T-helper 1 cell treated with Interleukin-12 subunit alpha and Interleukin-12 subunit beta and Interleukin-4 antibody, amounts not matched to agents 30 μg/mL and 1 μg/mL, for 36 hours (primary cell): ENCODE data around the gene NCAPD2.
A peak's percentile ranks its signal among the peaks of the same experiment; 100 is the strongest.

Experiments
- H3K27ac Mint-ChIP-seq: one replicate; pipeline ENCODE4 v1.8.0; 2021; ENCODE audit warnings: mild to moderate bottlenecking, mixed read lengths
- H3K27me3 Mint-ChIP-seq: one replicate; pipeline ENCODE4 v1.8.0; 2021; ENCODE audit warnings: low read depth, mixed read lengths
- H3K36me3 Mint-ChIP-seq: one replicate; pipeline ENCODE4 v1.8.0; 2021; ENCODE audit warnings: low read depth, mixed read lengths
- H3K4me1 Mint-ChIP-seq: one replicate; pipeline ENCODE4 v1.8.0; 2021; ENCODE audit warnings: low read depth, mixed read lengths
- H3K4me3 Mint-ChIP-seq: one replicate; pipeline ENCODE4 v1.8.0; 2021; ENCODE audit warnings: mild to moderate bottlenecking, moderate library complexity, mixed read lengths
- H3K9me3 Mint-ChIP-seq: one replicate; pipeline ENCODE4 v1.8.0; 2021; ENCODE audit warnings: mixed read lengths

NCAPD2 gene

GRCh38 chr12:6493497-6494257, at the start of gene NCAPD2:
NCAPD2 (plus strand) TSS chr12:6494102; CDS start chr12:6495099, 997 bp downstream.
- H3K36me3 Mint-ChIP-seq, result peaks cover 21% of the 10 kb centered on the region
- H3K4me3 Mint-ChIP-seq, result peak within 1 kb of the TSS; percentile 96
- H3K27ac Mint-ChIP-seq, result peak within 1 kb of the TSS; percentile 99
- H3K4me1 Mint-ChIP-seq, result peaks cover 34% of the 10 kb centered on the region
- H3K27me3 Mint-ChIP-seq, result no peaks in the 10 kb centered on the region
- H3K9me3 Mint-ChIP-seq, result no peaks in the 10 kb centered on the region

GRCh38 chr12:6444704-6445688, 48.9 kb upstream of the NCAPD2 start, which contains the start of gene CD27:
CD27 (plus strand) TSS chr12:6444955; CDS start chr12:6445096, 141 bp downstream.
- Mint-ChIP-seq H3K4me3 (peak within 1 kb of the TSS; percentile 93), H3K27ac (peak within 1 kb of the TSS; percentile 88), H3K36me3 (peaks cover 28% of the 10 kb centered on the region), H3K9me3 (no peaks in the 10 kb centered on the region), H3K4me1 (peaks cover 51% of the 10 kb centered on the region), H3K27me3 (no peaks in the 10 kb centered on the region)

- Mint-ChIP-seq H3K9me3 (no peaks in the 10 kb centered on the region), H3K4me1 (peaks cover 60% of the 10 kb centered on the region), H3K27ac (peak overlapping the region; percentile 97), H3K36me3 (peaks cover 67% of the 10 kb centered on the region), H3K4me3 (peak overlapping the region; percentile 98), H3K27me3 (no peaks in the 10 kb centered on the region)
Measured at GRCh38 chr12:6450091-6450868, 43.6 kb upstream of the NCAPD2 start.

- Mint-ChIP-seq H3K36me3 (peaks cover 65% of the 10 kb centered on the region), H3K4me1 (peaks cover 57% of the 10 kb centered on the region), H3K4me3 (peak overlapping the region; percentile 98), H3K9me3 (no peaks in the 10 kb centered on the region), H3K27ac (peak overlapping the region; percentile 97), H3K27me3 (no peaks in the 10 kb centered on the region)
Measured at GRCh38 chr12:6450869-6451347, 43.0 kb upstream of the NCAPD2 start.

GRCh38 chr12:6451348-6452244, 42.3 kb upstream of the NCAPD2 start, which contains the start of gene TAPBPL:
TAPBPL (plus strand) TSS chr12:6452042; CDS start chr12:6452249, 207 bp downstream.
- Mint-ChIP-seq H3K4me1 (peaks cover 53% of the 10 kb centered on the region), H3K36me3 (peaks cover 65% of the 10 kb centered on the region)

GRCh38 chr12:6452245-6452943, 41.5 kb upstream of the NCAPD2 start:
- peak overlapping the region; percentile 97 for H3K27ac Mint-ChIP-seq
- H3K27me3 Mint-ChIP-seq, result no peaks in the 10 kb centered on the region
- peak overlapping the region; percentile 98 for H3K4me3 Mint-ChIP-seq
- H3K36me3 Mint-ChIP-seq, result peaks cover 66% of the 10 kb centered on the region
- H3K4me1 Mint-ChIP-seq, result peaks cover 51% of the 10 kb centered on the region
- no peaks in the 10 kb centered on the region for H3K9me3 Mint-ChIP-seq

More at GRCh38 chr12:6451348-6452244, 42.3 kb upstream of the NCAPD2 start, which contains the start of gene TAPBPL:
- Mint-ChIP-seq H3K27ac (peak within 1 kb of the TSS; percentile 97), H3K9me3 (no peaks in the 10 kb centered on the region), H3K4me3 (peak within 1 kb of the TSS; percentile 98), H3K27me3 (no peaks in the 10 kb centered on the region)

GRCh38 chr12:6452944-6453630, 40.8 kb upstream of the NCAPD2 start:
- Mint-ChIP-seq H3K4me3 (peak overlapping the region; percentile 98), H3K27ac (peak overlapping the region; percentile 97), H3K9me3 (no peaks in the 10 kb centered on the region), H3K4me1 (peaks cover 45% of the 10 kb centered on the region), H3K36me3 (peaks cover 62% of the 10 kb centered on the region), H3K27me3 (no peaks in the 10 kb centered on the region)

- Mint-ChIP-seq H3K4me1 (peaks cover 52% of the 10 kb centered on the region), H3K4me3 (no peak overlapping the region)
Measured at GRCh38 chr12:6457220-6457945, 36.5 kb upstream of the NCAPD2 start.

GRCh38 chr12:6458281-6459003, 35.5 kb upstream of the NCAPD2 start:
- H3K4me3 Mint-ChIP-seq, result no peak overlapping the region

More at GRCh38 chr12:6457220-6457945, 36.5 kb upstream of the NCAPD2 start:
- Mint-ChIP-seq H3K36me3 (peaks cover 77% of the 10 kb centered on the region), H3K9me3 (no peaks in the 10 kb centered on the region), H3K27ac (peak overlapping the region; percentile 27), H3K27me3 (no peaks in the 10 kb centered on the region)

GRCh38 chr12:6459004-6459337, 34.9 kb upstream of the NCAPD2 start:
- peaks cover 78% of the 10 kb centered on the region for H3K36me3 Mint-ChIP-seq
- H3K27ac Mint-ChIP-seq, result peak overlapping the region; percentile 73
- peak overlapping the region; percentile 30 for H3K4me3 Mint-ChIP-seq
- no peaks in the 10 kb centered on the region for H3K27me3 Mint-ChIP-seq
- H3K4me1 Mint-ChIP-seq, result peaks cover 56% of the 10 kb centered on the region
- no peaks in the 10 kb centered on the region for H3K9me3 Mint-ChIP-seq

More at GRCh38 chr12:6458281-6459003, 35.5 kb upstream of the NCAPD2 start:
- H3K4me1 Mint-ChIP-seq, result peaks cover 54% of the 10 kb centered on the region
- no peaks in the 10 kb centered on the region for H3K9me3 Mint-ChIP-seq
- H3K27me3 Mint-ChIP-seq, result no peaks in the 10 kb centered on the region
- H3K27ac Mint-ChIP-seq, result peak overlapping the region; percentile 73
- H3K36me3 Mint-ChIP-seq, result peaks cover 79% of the 10 kb centered on the region

GRCh38 chr12:6460751-6461371, 33.0 kb upstream of the NCAPD2 start:
- Mint-ChIP-seq H3K4me3 (peak overlapping the region; percentile 86), H3K36me3 (peaks cover 81% of the 10 kb centered on the region), H3K9me3 (no peaks in the 10 kb centered on the region), H3K27ac (peak overlapping the region; percentile 99), H3K27me3 (no peaks in the 10 kb centered on the region), H3K4me1 (peaks cover 66% of the 10 kb centered on the region)
